Endodermal cell (in vitro differentiated cells): ENCODE data around the gene CACNA1H. TPM values are rescaled to one million over a fixed set of nuclear protein-coding genes. Genes with fewer than 3 reads are reported as not detected.

Experiments
- DNase-seq: peaks from one replicate; pipeline ENCODE4 v3.0.0-alpha.2; 2017
- H3K27ac ChIP-seq: 2 replicates; pipeline ENCODE4 v1.5.1; 2013; ENCODE audit warnings: mild to moderate bottlenecking, low read depth, low read length, moderate library complexity
- H3K27me3 ChIP-seq: 2 replicates; pipeline ENCODE4 v1.6.1; 2013; ENCODE audit warnings: mild to moderate bottlenecking, low read length, moderate library complexity; ENCODE audit not compliant: insufficient read depth, control insufficient read depth, poor library complexity, severe bottlenecking
- H3K36me3 ChIP-seq: 2 replicates; pipeline ENCODE4 v1.7.0; 2013; ENCODE audit warnings: mild to moderate bottlenecking, low read length, moderate library complexity; ENCODE audit not compliant: control insufficient read depth, insufficient read depth
- H3K4me1 ChIP-seq: one replicate; pipeline ENCODE4 v1.7.0; 2013; ENCODE audit warnings: low read length; ENCODE audit not compliant: control insufficient read depth, insufficient read depth
- H3K4me3 ChIP-seq: 2 replicates; pipeline ENCODE4 v1.5.1; 2013; ENCODE audit warnings: mild to moderate bottlenecking, low read length, moderate library complexity
- H3K9ac ChIP-seq: 2 replicates; pipeline ENCODE4 v1.6.1; 2013; ENCODE audit warnings: mild to moderate bottlenecking, low read length, moderate library complexity; ENCODE audit not compliant: poor library complexity, severe bottlenecking; ENCODE audit errors: extremely low read depth
- H3K9me3 ChIP-seq: 2 replicates; pipeline ENCODE4 v1.6.1; 2013; ENCODE audit warnings: mild to moderate bottlenecking, low read length, moderate library complexity; ENCODE audit not compliant: control insufficient read depth
- H3K27ac Mint-ChIP-seq: 2 replicates; pipeline ENCODE4 v1.8.0; 2020; ENCODE audit warnings: mixed read lengths
- H3K27me3 Mint-ChIP-seq: 2 replicates; pipeline ENCODE4 v1.8.0; 2021; ENCODE audit warnings: mild to moderate bottlenecking, mixed read lengths; ENCODE audit not compliant: insufficient read depth
- H3K36me3 Mint-ChIP-seq: 2 replicates; pipeline ENCODE4 v1.8.0; 2020; ENCODE audit warnings: low read depth, mixed read lengths
- H3K4me1 Mint-ChIP-seq: 2 replicates; pipeline ENCODE4 v1.8.0; 2020; ENCODE audit warnings: mixed read lengths
- H3K4me3 Mint-ChIP-seq: 2 replicates; pipeline ENCODE4 v1.8.0; 2020; ENCODE audit warnings: mild to moderate bottlenecking, moderate library complexity, mixed read lengths
- H3K9me3 Mint-ChIP-seq: 2 replicates; pipeline ENCODE4 v1.8.0; 2020; ENCODE audit warnings: mild to moderate bottlenecking, mixed read lengths
- WGBS, 2 experiments: methylation state at CpG; one replicate each; pipeline versions ENCODE4 v1.1.5 to v1.1.7; 2013; ENCODE audit warnings: missing lambda C conversion rate in 2 of 2, mixed read lengths in 1 of 2; ENCODE audit not compliant: insufficient coverage in 1 of 2, insufficient read length in 1 of 2; 5-methylcytosine and 5-hydroxymethylcytosine counted together
- total RNA-seq, 2 donors: library from RNA; stranded (reverse); fragmentation: NEBNext Ultra II Directional in 1 of 2; extraction: Animal tissue kit (Norgen Biotek cat#: 25700) in 1 of 2; gene quantifications; 2 replicates in 1 of 2; 3 replicates in 1 of 2; pipeline ENCODE4 v1.2.1, GENCODE V29; 2021
- TF ChIP-seq, protein P1 (sequence below): fragments of 200-600 bp; sonication (generic); conservative IDR thresholded peaks from 2 replicates; pipeline ENCODE4 v1.5.0; 2021; ENCODE audit warnings: antibody characterized with exemption, mild to moderate bottlenecking

CACNA1H gene
- total RNA-seq, 2 donors from 2014 or later, result 31.6 to 45.0 TPM

DNA sequence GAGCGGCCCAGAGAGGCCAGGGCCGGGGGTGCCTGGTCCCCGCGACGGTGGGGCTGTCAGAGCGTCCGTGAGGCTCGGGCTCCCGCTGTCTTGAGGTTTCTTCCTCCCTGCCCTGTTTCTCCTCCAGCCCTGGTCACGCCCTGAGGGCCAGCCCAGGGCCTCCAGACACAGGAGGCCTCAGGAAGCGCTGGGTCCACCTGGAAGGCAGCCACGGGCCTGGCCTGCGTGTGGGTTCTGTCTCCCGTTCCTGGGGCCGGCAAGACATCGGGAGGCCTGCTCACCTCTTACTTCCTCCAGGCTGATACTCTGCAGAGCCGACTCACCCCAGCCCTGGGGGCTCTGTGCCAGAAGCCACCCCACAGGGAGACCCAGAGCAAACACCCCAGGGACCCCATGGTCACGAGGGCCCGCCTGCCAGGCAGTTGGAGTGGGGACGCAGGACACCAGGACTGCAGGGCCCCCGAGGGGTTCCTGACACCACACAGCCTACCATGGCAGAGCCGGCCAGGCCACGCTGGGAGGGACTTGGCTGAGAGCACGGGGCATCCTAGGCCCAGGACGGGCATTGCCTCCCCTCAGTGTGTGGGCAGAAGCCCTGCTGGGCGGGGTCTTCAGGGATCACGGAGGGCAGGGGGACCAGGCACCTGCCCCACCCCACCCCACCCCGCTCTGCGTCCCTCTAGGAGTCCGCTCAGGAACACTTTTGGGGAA is 18.9 kb upstream of the CACNA1H start:
- TF ChIP-seq, protein P1, sequence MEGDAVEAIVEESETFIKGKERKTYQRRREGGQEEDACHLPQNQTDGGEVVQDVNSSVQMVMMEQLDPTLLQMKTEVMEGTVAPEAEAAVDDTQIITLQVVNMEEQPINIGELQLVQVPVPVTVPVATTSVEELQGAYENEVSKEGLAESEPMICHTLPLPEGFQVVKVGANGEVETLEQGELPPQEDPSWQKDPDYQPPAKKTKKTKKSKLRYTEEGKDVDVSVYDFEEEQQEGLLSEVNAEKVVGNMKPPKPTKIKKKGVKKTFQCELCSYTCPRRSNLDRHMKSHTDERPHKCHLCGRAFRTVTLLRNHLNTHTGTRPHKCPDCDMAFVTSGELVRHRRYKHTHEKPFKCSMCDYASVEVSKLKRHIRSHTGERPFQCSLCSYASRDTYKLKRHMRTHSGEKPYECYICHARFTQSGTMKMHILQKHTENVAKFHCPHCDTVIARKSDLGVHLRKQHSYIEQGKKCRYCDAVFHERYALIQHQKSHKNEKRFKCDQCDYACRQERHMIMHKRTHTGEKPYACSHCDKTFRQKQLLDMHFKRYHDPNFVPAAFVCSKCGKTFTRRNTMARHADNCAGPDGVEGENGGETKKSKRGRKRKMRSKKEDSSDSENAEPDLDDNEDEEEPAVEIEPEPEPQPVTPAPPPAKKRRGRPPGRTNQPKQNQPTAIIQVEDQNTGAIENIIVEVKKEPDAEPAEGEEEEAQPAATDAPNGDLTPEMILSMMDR, result no peak
- no peak overlapping the region for H3K27ac ChIP-seq
- no peak overlapping the region for H3K9ac ChIP-seq
- WGBS, 2 experiments, result 87 to 89% methylated on average over 11 to 30 of the region's 30 CpGs
- Mint-ChIP-seq H3K27ac (no peak overlapping the region), H3K9me3 (no peaks in the 10 kb centered on the region), H3K36me3 (no peaks in the 10 kb centered on the region), H3K4me3 (no peak overlapping the region), H3K27me3 (peaks cover 4% of the 10 kb centered on the region), H3K4me1 (no peaks in the 10 kb centered on the region)
- no peak for DNase-seq
- H3K9me3 ChIP-seq, result no peaks in the 10 kb centered on the region
- H3K4me3 ChIP-seq, result no peak overlapping the region
- no peaks in the 10 kb centered on the region for H3K36me3 ChIP-seq
- H3K27me3 ChIP-seq, result no peaks in the 10 kb centered on the region
- no peaks in the 10 kb centered on the region for H3K4me1 ChIP-seq

DNA sequence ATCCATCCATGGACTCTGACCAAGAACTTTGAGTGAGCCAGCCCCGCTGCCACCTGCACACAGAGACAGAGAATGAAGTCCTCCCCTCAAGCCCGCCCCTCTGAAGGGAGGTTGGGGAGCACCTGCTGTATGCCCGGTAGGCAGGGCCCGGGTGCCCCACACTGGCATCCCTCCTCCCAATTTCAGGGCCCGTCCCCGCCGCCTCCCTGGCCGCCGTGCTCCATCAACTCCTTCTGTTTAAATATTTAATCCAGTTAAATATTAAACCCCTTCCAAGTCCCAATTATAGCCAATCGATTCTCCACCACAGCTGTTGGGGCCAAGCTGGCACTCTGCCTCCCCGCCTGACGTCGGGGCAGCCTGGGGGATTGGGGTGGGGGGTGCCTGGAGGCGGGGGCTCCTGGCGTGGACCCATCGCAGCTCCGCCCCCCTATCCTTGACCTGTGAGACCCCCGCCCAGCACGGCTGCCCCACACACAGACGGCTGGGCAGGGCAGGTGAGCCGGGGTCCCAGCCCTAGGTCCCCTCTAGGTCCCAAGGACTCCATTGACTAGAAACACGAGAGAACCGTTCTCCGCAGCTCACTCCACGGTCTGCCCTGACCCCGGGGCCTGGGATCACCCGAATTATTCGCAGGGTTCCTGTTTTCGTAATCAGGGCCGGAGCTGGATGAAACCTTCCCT is 18.0 kb upstream of the CACNA1H start:
- TF ChIP-seq, protein P1, result no peak
- no peaks in the 10 kb centered on the region for H3K4me1 Mint-ChIP-seq
- H3K9me3 Mint-ChIP-seq, result no peaks in the 10 kb centered on the region
- H3K4me3 ChIP-seq, result no peak overlapping the region
- no peak overlapping the region for H3K27ac Mint-ChIP-seq
- no peaks in the 10 kb centered on the region for H3K36me3 ChIP-seq
- H3K27me3 ChIP-seq, result no peaks in the 10 kb centered on the region
- no peaks in the 10 kb centered on the region for H3K4me1 ChIP-seq
- H3K27me3 Mint-ChIP-seq, result peaks cover 4% of the 10 kb centered on the region
- no peak for DNase-seq
- H3K4me3 Mint-ChIP-seq, result no peak overlapping the region
- H3K9me3 ChIP-seq, result no peaks in the 10 kb centered on the region
- 92 to 95% methylated on average over 15 to 30 of the region's 30 CpGs for WGBS, 2 experiments
- H3K36me3 Mint-ChIP-seq, result no peaks in the 10 kb centered on the region
- H3K9ac ChIP-seq, result no peak overlapping the region
- H3K27ac ChIP-seq, result no peak overlapping the region

DNA sequence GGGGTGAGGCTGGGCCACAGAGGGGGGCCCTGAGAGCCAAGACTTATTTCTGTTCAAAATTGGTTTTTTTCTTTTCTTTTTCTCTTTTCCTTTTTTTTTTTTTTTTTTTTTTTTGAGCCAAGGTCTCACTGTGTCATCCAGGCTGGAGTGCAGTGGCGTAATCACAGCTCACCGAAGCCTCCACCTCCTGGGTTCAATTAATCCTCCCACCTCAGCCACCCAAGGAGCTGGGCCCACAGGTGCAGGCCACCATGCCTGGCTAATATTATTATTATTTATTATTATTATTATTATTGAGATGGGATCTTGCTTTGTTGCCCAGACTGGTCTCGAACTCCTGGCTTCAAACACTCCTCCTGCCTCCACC is 17.5 kb upstream of the CACNA1H start:
- Mint-ChIP-seq H3K4me3 (no peak overlapping the region), H3K36me3 (no peaks in the 10 kb centered on the region), H3K27me3 (peaks cover 7% of the 10 kb centered on the region), H3K27ac (no peak overlapping the region), H3K4me1 (no peaks in the 10 kb centered on the region), H3K9me3 (no peaks in the 10 kb centered on the region)
- no peaks in the 10 kb centered on the region for H3K36me3 ChIP-seq
- TF ChIP-seq, protein P1, result no peak
- no peaks in the 10 kb centered on the region for H3K27me3 ChIP-seq
- no peak overlapping the region for H3K9ac ChIP-seq
- no peak overlapping the region for H3K4me3 ChIP-seq
- no peak for DNase-seq
- no peak overlapping the region for H3K27ac ChIP-seq
- H3K4me1 ChIP-seq, result no peaks in the 10 kb centered on the region
- 80 to 96% methylated on average over 1 to 3 of the region's 3 CpGs for WGBS, 2 experiments
- H3K9me3 ChIP-seq, result no peaks in the 10 kb centered on the region
